Lung (tissue), 12 donors: ENCODE data around the gene PARD3. TPM values are rescaled to one million over a fixed set of nuclear protein-coding genes. Genes with fewer than 3 reads are reported as not detected.

Source experiments
- ATAC-seq: fragments of 200-7000 bp; cut with Tn5 transposase; one replicate; pipeline ENCODE4 v1.9.1; 2020; ENCODE audit warnings: moderate number of reproducible peaks; ENCODE audit not compliant: insufficient read depth, low FRiP score
- DNase-seq, 3 donors: peaks; one replicate each; pipeline ENCODE4 v3.0.0-alpha.2; 2013 to 2017
- H3K27ac ChIP-seq, 2 donors: one replicate each; pipeline ENCODE4 v1.5.1; 2013; ENCODE audit warnings: mild to moderate bottlenecking in 2 of 2, moderate library complexity in 2 of 2, control low read depth in 1 of 2, inconsistent platforms in 1 of 2, low read depth in 1 of 2, low read length in 1 of 2
- H3K27me3 ChIP-seq, 3 donors: one replicate each; pipeline ENCODE4 v1.5.1; 2013; ENCODE audit warnings: low read length in 2 of 3; ENCODE audit not compliant: control insufficient read depth in 3 of 3, insufficient read depth in 3 of 3
- H3K36me3 ChIP-seq, 4 donors: one replicate each; pipeline ENCODE4 v1.5.1; 2013; ENCODE audit warnings: low read length in 4 of 4, mild to moderate bottlenecking in 1 of 4, moderate library complexity in 1 of 4; ENCODE audit not compliant: control insufficient read depth in 4 of 4, insufficient read depth in 4 of 4
- H3K4me1 ChIP-seq, 5 donors: one replicate each; pipeline ENCODE4 v1.5.1; 2013; ENCODE audit warnings: low read length in 5 of 5, mild to moderate bottlenecking in 2 of 5, moderate library complexity in 1 of 5; ENCODE audit not compliant: control insufficient read depth in 5 of 5, insufficient read depth in 5 of 5
- H3K4me3 ChIP-seq: one replicate; pipeline ENCODE4 v1.5.1; 2013; ENCODE audit warnings: mild to moderate bottlenecking, control low read depth, moderate library complexity
- H3K9ac ChIP-seq, 2 donors: one replicate each; pipeline ENCODE4 v1.5.1; 2013; ENCODE audit warnings: low read length in 2 of 2, control low read depth in 1 of 2; ENCODE audit not compliant: insufficient read depth in 1 of 2
- H3K9me3 ChIP-seq, 4 donors: one replicate each; pipeline ENCODE4 v1.5.1; 2013; ENCODE audit warnings: low read length in 3 of 4, mild to moderate bottlenecking in 1 of 4, moderate library complexity in 1 of 4; ENCODE audit not compliant: control insufficient read depth in 4 of 4, insufficient read depth in 3 of 4
- WGBS, 2 donors: extraction: QIAGEN DNeasy Blood & Tissue Kit; methylation state at CpG; one replicate each; pipeline ENCODE4 v1.1.7; 2013; 5-methylcytosine and 5-hydroxymethylcytosine counted together
- polyA plus RNA-seq, 2 donors: library from polyadenylated mRNA; stranded (reverse); fragments of 200-250 nt; gene quantifications; one replicate each; pipeline ENCODE4 v1.2.1, GENCODE V29; 2013
- total RNA-seq, 2 donors: library from RNA; depleted of rRNA in 1 of 2; stranded (reverse); fragments of >200 nt in 1 of 2; gene quantifications; one replicate each; pipeline ENCODE4 v1.2.1, GENCODE V29; 2014 to 2021
- TF ChIP-seq, protein P1 (sequence below): IDR thresholded peaks from 2 replicates; pipeline ENCODE4 v1.5.1; 2012; ENCODE audit warnings: mild to moderate bottlenecking; ENCODE audit errors: control extremely low read depth, extremely low read depth
- donor health status: control.
- donor health status: control.
- donor health status: Bipolar disorder and iron deficiency.
- donor health status: healthy.
- donor health status: DM: yes; HTN: yes; CAD: no.

PARD3 gene
- total and polyA plus RNA-seq, 4 donors, result 10.3 to 69.2 (median 27.6) TPM

DNA sequence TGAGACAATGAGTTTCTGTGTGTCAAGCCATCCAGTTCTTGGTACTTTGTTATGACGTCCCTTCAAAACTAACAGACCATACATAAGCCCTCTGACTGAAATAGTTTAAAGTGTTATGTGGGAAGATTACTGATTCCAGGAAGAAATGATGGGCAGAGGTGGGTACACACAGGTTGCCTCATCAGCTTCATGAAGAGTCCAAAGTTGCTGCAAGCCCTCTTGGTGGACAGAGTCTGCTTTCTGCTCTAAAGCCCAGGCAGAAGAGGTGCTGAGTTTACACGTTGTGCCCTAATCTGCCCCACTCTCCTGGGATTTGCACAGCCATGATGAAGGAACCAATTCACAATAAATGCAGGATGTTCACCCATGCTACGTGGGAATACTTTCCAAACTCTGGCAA lies 187.4 kb downstream of the PARD3 start:
- TF ChIP-seq, protein P1, sequence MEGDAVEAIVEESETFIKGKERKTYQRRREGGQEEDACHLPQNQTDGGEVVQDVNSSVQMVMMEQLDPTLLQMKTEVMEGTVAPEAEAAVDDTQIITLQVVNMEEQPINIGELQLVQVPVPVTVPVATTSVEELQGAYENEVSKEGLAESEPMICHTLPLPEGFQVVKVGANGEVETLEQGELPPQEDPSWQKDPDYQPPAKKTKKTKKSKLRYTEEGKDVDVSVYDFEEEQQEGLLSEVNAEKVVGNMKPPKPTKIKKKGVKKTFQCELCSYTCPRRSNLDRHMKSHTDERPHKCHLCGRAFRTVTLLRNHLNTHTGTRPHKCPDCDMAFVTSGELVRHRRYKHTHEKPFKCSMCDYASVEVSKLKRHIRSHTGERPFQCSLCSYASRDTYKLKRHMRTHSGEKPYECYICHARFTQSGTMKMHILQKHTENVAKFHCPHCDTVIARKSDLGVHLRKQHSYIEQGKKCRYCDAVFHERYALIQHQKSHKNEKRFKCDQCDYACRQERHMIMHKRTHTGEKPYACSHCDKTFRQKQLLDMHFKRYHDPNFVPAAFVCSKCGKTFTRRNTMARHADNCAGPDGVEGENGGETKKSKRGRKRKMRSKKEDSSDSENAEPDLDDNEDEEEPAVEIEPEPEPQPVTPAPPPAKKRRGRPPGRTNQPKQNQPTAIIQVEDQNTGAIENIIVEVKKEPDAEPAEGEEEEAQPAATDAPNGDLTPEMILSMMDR, result no peak
- no peak overlapping the region for H3K9ac ChIP-seq
- H3K4me1 ChIP-seq, result peaks cover 5 to 48% (median 11%) of the 10 kb centered on the region in 5 donors
- no peak for DNase-seq
- no peak for ATAC-seq
- H3K27me3 ChIP-seq, result no peaks in the 10 kb centered on the region
- whole genome bisulfite sequencing, 2 donors, result 83 to 90% methylated on average over 3 of the region's 3 CpGs
- no peaks in the 10 kb centered on the region for H3K36me3 ChIP-seq
- no peaks in the 10 kb centered on the region for H3K9me3 ChIP-seq
- no peak overlapping the region for H3K27ac ChIP-seq
- H3K4me3 ChIP-seq, result no peak overlapping the region

DNA sequence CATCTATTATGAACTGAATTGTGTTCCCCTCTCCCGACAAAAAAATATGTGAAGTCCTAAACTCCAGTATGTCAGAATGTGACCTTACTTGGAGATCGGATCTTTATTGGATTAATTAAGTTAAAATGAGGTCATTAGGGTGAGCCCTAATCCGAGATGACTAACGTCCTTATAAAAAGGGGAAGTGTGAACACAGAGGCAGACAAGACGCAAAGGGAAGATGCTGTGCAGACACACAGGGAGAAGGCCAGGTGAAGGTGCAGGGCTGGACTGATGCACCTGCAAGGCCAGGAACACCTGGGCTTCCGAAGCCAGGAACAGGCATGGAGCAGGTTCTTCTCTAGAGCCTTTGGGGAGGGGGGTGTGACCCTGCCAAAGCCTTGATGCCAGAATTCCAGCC lies 187.8 kb downstream of the PARD3 start:
- H3K4me1 ChIP-seq, result peaks cover 5 to 52% (median 11%) of the 10 kb centered on the region in 5 donors
- no peaks in the 10 kb centered on the region for H3K36me3 ChIP-seq
- no peak overlapping the region for H3K9ac ChIP-seq
- no peak overlapping the region for H3K27ac ChIP-seq
- TF ChIP-seq, protein P1, result no peak
- WGBS, 2 donors, result 70 to 76% methylated on average over 6 of the region's 6 CpGs
- H3K27me3 ChIP-seq, result no peaks in the 10 kb centered on the region
- H3K9me3 ChIP-seq, result no peaks in the 10 kb centered on the region
- DNase-seq, result no peak
- no peak overlapping the region for H3K4me3 ChIP-seq
- no peak for ATAC-seq

DNA sequence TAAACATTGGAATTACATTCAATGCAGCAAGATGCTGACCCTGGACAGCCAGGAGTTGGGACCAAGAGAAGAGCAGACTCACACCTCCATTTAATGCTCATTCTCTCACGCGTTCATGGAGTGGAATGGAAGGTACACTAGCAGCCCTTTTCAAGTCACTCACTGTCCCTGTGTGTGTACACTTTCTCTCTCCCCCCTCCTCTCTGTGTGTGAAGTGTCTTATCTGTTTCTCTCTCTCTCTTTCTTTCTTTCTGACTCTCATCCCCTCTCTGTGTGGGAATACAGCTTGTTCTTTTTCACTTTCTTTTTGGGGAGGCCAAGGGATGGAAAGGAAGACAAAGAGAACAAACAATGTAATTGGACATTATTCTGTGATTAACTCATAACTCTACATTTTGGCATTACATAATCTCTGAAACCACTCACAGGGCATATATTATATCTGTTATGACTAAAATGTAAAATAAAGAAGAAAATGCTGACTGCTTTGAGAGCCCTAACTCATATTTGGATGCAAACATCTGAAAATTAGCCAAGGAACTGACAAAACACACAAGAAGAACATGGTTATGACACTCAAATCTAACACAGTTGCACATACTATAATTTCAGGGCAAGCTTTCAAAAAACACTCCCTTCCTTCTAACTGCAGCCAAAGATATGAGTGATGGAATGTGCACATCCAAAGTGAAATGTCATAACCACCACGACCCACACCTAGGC lies 188.8 kb downstream of the PARD3 start:
- Histone ChIP-seq H3K27me3 (no peaks in the 10 kb centered on the region), H3K9me3 (no peaks in the 10 kb centered on the region), H3K4me1 (peaks cover 5 to 53% (median 11%) of the 10 kb centered on the region in 5 donors), H3K36me3 (no peaks in the 10 kb centered on the region), H3K4me3 (no peak overlapping the region), H3K9ac (no peak overlapping the region), H3K27ac (no peak overlapping the region)
- TF ChIP-seq, protein P1, result no peak
- DNase-seq, result peak; percentile 42 to 97 (median 95)
- WGBS, 2 donors, result 78 to 85% methylated on average over 3 of the region's 3 CpGs
- ATAC-seq, result no peak
